Stimulated activated naive B cell treated with anti-CD40 and anti-IgM and Interleukin-4, amounts not matched to agents 10 μg/mL and 1 μg/mL and 100 μg/mL, for 72 hours (primary cell): ENCODE measurements around the gene SDSL.

ENCODE experiments used
- ATAC-seq, 2 donors: fragments of 150-1000 bp; cut with Tn5 transposase; replicated peaks; 2 replicates each; pipeline ENCODE4 v1.10.0; 2021; ENCODE audit warnings: moderate library complexity in 1 of 2
- DNase-seq: peaks from one replicate; pipeline ENCODE4 v3.0.0; 2021
- H3K27ac Mint-ChIP-seq: one replicate; pipeline ENCODE4 v1.8.0; 2022; ENCODE audit warnings: mild to moderate bottlenecking, mixed read lengths
- H3K27me3 Mint-ChIP-seq, 2 donors: one replicate each; pipeline ENCODE4 v1.8.0; 2022; ENCODE audit warnings: mixed read lengths in 2 of 2
- H3K36me3 Mint-ChIP-seq, 2 donors: one replicate each; pipeline ENCODE4 v1.8.0; 2022; ENCODE audit warnings: mixed read lengths in 2 of 2, mild to moderate bottlenecking in 1 of 2
- H3K4me1 Mint-ChIP-seq, 2 donors: one replicate each; pipeline ENCODE4 v1.8.0; 2022; ENCODE audit warnings: mixed read lengths in 2 of 2, mild to moderate bottlenecking in 1 of 2
- H3K4me3 Mint-ChIP-seq, 2 donors: one replicate each; pipeline ENCODE4 v1.8.0; 2022; ENCODE audit warnings: mild to moderate bottlenecking in 2 of 2, mixed read lengths in 2 of 2, moderate library complexity in 1 of 2
- H3K9me3 Mint-ChIP-seq, 2 donors: one replicate each; pipeline ENCODE4 v1.8.0; 2022; ENCODE audit warnings: mixed read lengths in 2 of 2, mild to moderate bottlenecking in 1 of 2

SDSL gene, protein sequence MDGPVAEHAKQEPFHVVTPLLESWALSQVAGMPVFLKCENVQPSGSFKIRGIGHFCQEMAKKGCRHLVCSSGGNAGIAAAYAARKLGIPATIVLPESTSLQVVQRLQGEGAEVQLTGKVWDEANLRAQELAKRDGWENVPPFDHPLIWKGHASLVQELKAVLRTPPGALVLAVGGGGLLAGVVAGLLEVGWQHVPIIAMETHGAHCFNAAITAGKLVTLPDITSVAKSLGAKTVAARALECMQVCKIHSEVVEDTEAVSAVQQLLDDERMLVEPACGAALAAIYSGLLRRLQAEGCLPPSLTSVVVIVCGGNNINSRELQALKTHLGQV

GRCh38 chr12:113422030-113422885 lies at the start of gene SDSL:
SDSL (plus strand) TSS chr12:113422380; CDS start chr12:113427983, 5,603 bp downstream.
- peaks cover 12 to 22% of the 10 kb centered on the region in 2 donors for H3K27me3 Mint-ChIP-seq
- peaks cover 2 to 13% of the 10 kb centered on the region in 2 donors for H3K36me3 Mint-ChIP-seq
- ATAC-seq (peak; percentile 96 to 98), DNase-seq (peak; percentile 77)
- peaks cover 16 to 28% of the 10 kb centered on the region in 2 donors for H3K4me1 Mint-ChIP-seq
- no peaks in the 10 kb centered on the region for H3K9me3 Mint-ChIP-seq
- peak within 1 kb of the TSS; percentile 96 to 98 for H3K4me3 Mint-ChIP-seq
- H3K27ac Mint-ChIP-seq, result peak within 1 kb of the TSS; percentile 97

- Mint-ChIP-seq H3K9me3 (no peaks in the 10 kb centered on the region), H3K4me1 (peaks cover 10 to 14% of the 10 kb centered on the region in 2 donors), H3K36me3 (peaks cover 49 to 72% of the 10 kb centered on the region in 2 donors), H3K27me3 (no peaks in the 10 kb centered on the region), H3K27ac (no peak overlapping the region), H3K4me3 (no peak overlapping the region)
- DNase-seq, result no peak
- no peak for ATAC-seq
Observed at GRCh38 chr12:113373440-113373839, 48.7 kb upstream of the SDSL start.

GRCh38 chr12:113373969-113374368 lies 48.2 kb upstream of the SDSL start:
- no peak for ATAC-seq
- Mint-ChIP-seq H3K4me1 (peaks cover 10 to 14% of the 10 kb centered on the region in 2 donors), H3K27ac (no peak overlapping the region), H3K27me3 (no peaks in the 10 kb centered on the region), H3K36me3 (peaks cover 52 to 70% of the 10 kb centered on the region in 2 donors), H3K9me3 (no peaks in the 10 kb centered on the region), H3K4me3 (no peak overlapping the region)
- DNase-seq, result no peak

DNA sequence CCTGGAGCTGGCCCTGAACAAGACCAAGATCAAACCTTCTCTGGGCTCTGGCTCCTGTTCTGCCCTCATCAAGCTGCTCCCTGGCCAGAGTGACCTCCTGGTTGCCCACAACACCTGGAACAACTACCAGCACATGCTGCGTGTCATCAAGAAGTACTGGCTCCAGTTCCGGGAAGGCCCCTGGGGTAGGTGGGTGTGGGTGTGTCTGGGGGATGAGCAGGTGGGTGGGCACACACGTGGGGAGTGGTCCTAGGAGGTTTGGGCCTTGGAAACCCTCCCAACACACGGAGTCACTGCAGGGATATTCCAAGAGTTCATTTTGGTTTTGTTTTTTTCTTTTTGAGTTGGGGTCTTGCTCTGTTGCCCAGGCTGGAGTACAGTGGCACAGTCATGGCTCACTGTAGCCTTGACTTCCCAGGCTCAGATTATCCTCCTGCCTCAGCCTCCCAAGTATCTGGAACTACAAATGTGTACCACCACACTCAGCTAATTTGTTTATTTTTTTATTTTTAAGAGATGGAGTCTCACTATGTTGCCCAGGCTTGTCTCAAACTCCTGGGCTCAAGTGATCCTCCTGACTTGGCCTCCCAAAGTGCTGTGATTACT lies 47.3 kb upstream of the SDSL start:
- Mint-ChIP-seq H3K27me3 (no peaks in the 10 kb centered on the region), H3K4me3 (no peak overlapping the region), H3K9me3 (no peaks in the 10 kb centered on the region), H3K27ac (no peak overlapping the region), H3K36me3 (peaks cover 53 to 65% of the 10 kb centered on the region in 2 donors), H3K4me1 (peaks cover 10 to 14% of the 10 kb centered on the region in 2 donors)
- ATAC-seq, result no peak
- no peak for DNase-seq

GRCh38 chr12:113378291-113378690 lies 43.9 kb upstream of the SDSL start:
- H3K27me3 Mint-ChIP-seq, result no peaks in the 10 kb centered on the region
- peaks cover 56 to 58% of the 10 kb centered on the region in 2 donors for H3K36me3 Mint-ChIP-seq
- DNase-seq, result no peak
- no peak for ATAC-seq
- H3K4me3 Mint-ChIP-seq, result no peak overlapping the region
- no peak overlapping the region for H3K27ac Mint-ChIP-seq
- no peaks in the 10 kb centered on the region for H3K9me3 Mint-ChIP-seq
- peaks cover 0 to 2% of the 10 kb centered on the region in 2 donors for H3K4me1 Mint-ChIP-seq

DNA sequence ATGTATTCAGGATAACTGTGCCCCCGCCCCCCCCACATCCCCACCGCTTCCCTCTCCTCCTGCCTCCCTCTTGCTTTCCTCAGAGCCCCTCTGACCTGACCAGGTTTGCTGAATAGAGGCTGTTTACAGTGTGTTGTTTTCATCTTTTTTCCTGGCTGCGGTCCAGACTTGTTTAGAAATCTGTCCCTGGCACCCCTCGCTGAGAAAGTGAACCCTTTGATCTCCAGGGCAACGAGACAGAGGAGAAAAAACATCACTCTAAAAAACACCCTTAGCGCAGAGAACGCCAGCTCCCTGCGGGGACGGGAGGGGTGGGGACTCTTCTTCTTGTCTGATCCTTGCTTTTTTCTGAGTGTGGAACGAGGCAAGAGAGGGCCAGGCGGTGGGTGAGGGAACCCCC lies 41.0 kb upstream of the SDSL start:
- Mint-ChIP-seq H3K4me3 (no peak overlapping the region), H3K27me3 (no peaks in the 10 kb centered on the region), H3K36me3 (peaks cover 47 to 56% of the 10 kb centered on the region in 2 donors), H3K9me3 (no peaks in the 10 kb centered on the region), H3K27ac (no peak overlapping the region), H3K4me1 (no peaks in the 10 kb centered on the region)
- DNase-seq (no peak), ATAC-seq (no peak)

DNA sequence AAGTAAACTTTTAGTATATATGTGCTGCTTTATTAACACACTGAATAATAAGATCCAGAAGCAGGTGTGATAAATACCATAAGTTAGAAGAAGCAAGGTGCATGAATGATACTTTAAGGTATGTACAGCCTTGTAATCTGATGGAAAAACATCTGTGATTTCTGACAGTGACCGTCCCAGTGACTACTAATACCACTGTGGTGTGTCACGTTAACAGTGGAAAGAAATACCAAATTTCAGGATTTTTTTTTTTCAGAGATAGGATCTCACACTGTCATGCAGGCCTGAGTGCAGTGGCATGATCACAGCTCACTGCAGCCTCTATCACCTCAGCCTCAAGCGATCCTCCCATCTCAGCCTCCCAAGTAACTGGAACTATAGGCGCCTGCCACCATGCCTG lies 40.0 kb upstream of the SDSL start:
- H3K4me1 Mint-ChIP-seq, result no peaks in the 10 kb centered on the region
- ATAC-seq (no peak), DNase-seq (no peak)
- H3K4me3 Mint-ChIP-seq, result no peak overlapping the region
- H3K36me3 Mint-ChIP-seq, result peaks cover 48 to 55% of the 10 kb centered on the region in 2 donors
- no peaks in the 10 kb centered on the region for H3K27me3 Mint-ChIP-seq
- H3K9me3 Mint-ChIP-seq, result no peaks in the 10 kb centered on the region
- no peak overlapping the region for H3K27ac Mint-ChIP-seq

- ATAC-seq (no peak), DNase-seq (no peak)
- no peaks in the 10 kb centered on the region for H3K9me3 Mint-ChIP-seq
- no peaks in the 10 kb centered on the region for H3K27me3 Mint-ChIP-seq
- H3K4me1 Mint-ChIP-seq, result no peaks in the 10 kb centered on the region
- no peak overlapping the region for H3K4me3 Mint-ChIP-seq
- no peak overlapping the region for H3K27ac Mint-ChIP-seq
- H3K36me3 Mint-ChIP-seq, result peaks cover 53 to 54% of the 10 kb centered on the region in 2 donors
Observed at GRCh38 chr12:113384778-113385177, 37.4 kb upstream of the SDSL start.

GRCh38 chr12:113385282-113385882 lies 36.8 kb upstream of the SDSL start:
- Mint-ChIP-seq H3K4me3 (no peak overlapping the region), H3K4me1 (no peaks in the 10 kb centered on the region), H3K9me3 (no peaks in the 10 kb centered on the region), H3K36me3 (peaks cover 49 to 50% of the 10 kb centered on the region in 2 donors), H3K27ac (no peak overlapping the region), H3K27me3 (no peaks in the 10 kb centered on the region)
- ATAC-seq (no peak), DNase-seq (no peak)

- no peak overlapping the region for H3K4me3 Mint-ChIP-seq
- DNase-seq, result no peak
- no peak for ATAC-seq
- no peak overlapping the region for H3K27ac Mint-ChIP-seq
- no peaks in the 10 kb centered on the region for H3K27me3 Mint-ChIP-seq
- no peaks in the 10 kb centered on the region for H3K4me1 Mint-ChIP-seq
- no peaks in the 10 kb centered on the region for H3K9me3 Mint-ChIP-seq
- H3K36me3 Mint-ChIP-seq, result peaks cover 43 to 44% of the 10 kb centered on the region in 2 donors
Observed at GRCh38 chr12:113386866-113387566, 35.2 kb upstream of the SDSL start.

DNA sequence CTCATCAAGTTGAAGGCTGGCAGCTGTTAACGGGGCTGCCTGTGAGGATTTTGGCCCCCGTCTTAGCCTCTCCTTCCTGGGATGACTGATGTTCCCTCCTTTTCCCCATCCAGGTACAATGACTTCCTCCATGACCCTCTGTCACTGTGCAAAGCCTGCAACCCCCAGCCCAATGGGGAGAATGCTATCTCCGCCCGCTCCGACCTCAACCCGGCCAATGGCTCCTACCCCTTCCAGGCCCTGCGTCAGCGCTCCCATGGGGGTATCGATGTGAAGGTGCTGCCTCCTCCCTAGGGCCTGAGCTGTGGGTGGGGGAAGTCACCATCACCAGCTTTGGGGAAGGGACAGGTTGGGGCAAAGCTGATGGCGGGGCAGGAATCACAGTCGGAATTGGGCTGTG lies 34.5 kb upstream of the SDSL start:
- DNase-seq (no peak), ATAC-seq (no peak)
- Mint-ChIP-seq H3K4me1 (no peaks in the 10 kb centered on the region), H3K27me3 (no peaks in the 10 kb centered on the region), H3K4me3 (no peak overlapping the region), H3K36me3 (peaks cover 43 to 44% of the 10 kb centered on the region in 2 donors), H3K27ac (no peak overlapping the region), H3K9me3 (no peaks in the 10 kb centered on the region)

DNA sequence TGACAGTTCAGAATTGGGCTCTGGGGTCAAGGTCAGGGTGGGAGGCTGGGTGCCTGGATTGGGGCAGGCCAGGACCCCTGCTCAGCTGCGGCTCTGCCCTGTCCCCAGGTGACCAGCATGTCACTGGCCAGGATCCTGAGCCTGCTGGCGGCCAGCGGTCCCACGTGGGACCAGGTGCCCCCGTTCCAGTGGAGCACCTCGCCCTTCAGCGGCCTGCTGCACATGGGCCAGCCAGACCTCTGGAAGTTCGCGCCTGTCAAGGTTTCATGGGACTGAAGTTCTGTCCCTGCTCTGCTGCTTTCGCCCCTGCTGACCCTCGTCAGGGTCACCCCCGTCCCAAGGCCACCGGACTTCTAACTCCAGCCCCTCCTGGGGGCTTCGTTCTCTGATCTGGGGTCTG lies 33.8 kb upstream of the SDSL start:
- Mint-ChIP-seq H3K9me3 (no peaks in the 10 kb centered on the region), H3K4me3 (no peak overlapping the region), H3K27me3 (no peaks in the 10 kb centered on the region), H3K27ac (no peak overlapping the region), H3K36me3 (peaks cover 40 to 43% of the 10 kb centered on the region in 2 donors), H3K4me1 (no peaks in the 10 kb centered on the region)
- DNase-seq, result no peak
- no peak for ATAC-seq

DNA sequence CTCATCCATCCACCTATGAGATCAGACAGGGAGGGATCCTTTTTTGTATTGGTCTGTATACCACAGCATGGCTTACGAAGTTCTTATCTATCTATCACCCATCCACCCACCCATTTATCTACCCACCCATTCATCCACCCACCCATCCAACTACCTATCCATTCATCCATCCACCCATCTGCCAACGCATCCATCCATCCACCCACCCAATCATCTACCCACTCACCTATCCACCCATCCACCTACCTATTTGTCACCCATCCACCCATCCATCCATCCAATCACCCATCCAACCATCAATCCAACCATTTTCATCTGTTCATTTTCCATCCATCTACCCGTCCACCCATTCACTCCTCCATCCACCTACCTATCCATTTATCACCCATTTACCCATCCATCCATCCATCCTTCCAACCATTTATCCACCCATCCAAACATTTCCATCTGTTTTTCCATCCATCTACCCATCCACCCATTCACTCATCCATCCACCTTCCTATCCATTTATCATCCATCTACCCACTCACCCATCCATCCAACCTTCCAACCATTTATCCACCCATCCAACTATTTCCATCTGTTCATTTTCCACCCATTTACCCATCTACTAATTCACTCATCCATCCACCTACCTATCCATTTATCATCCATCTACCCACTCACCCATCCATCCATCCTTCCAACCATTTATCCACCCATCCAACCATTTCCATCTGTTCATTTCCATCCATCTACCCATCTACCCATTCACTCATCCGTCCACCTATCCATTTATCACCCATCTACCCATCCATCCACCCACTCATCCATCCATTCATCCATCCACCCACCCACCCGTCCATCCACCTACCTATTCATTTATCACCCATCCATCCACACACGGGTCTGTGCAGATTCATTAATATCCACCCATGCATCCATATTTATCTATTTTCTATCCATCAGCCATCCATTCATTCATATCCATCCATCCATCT lies 31.8 kb upstream of the SDSL start:
- no peaks in the 10 kb centered on the region for H3K4me1 Mint-ChIP-seq
- no peak overlapping the region for H3K27ac Mint-ChIP-seq
- ATAC-seq (no peak), DNase-seq (no peak)
- no peaks in the 10 kb centered on the region for H3K27me3 Mint-ChIP-seq
- no peak overlapping the region for H3K4me3 Mint-ChIP-seq
- H3K9me3 Mint-ChIP-seq, result no peaks in the 10 kb centered on the region
- peaks cover 32 to 35% of the 10 kb centered on the region in 2 donors for H3K36me3 Mint-ChIP-seq
